LNCaP clone FGC (cell line): ENCODE results near the gene ASCC1.
A peak's percentile ranks its signal among the peaks of the same experiment; 100 is the strongest.

Experiments
- DNase-seq: peaks from one replicate; pipeline ENCODE4 v3.0.0-alpha.2; 2011; ENCODE audit warnings: low read depth
- H3K4me3 ChIP-seq: 2 replicates; pipeline ENCODE4 v1.5.1; 2011; ENCODE audit warnings: mild to moderate bottlenecking, low read depth, low read length, control low read depth
- TF ChIP-seq, protein P1 (sequence below): IDR thresholded peaks from 2 replicates; pipeline ENCODE4 v1.5.1; 2012; ENCODE audit warnings: mild to moderate bottlenecking; ENCODE audit not compliant: control insufficient read depth, insufficient read depth; ENCODE audit errors: extremely low read depth

Gene ASCC1

DNA sequence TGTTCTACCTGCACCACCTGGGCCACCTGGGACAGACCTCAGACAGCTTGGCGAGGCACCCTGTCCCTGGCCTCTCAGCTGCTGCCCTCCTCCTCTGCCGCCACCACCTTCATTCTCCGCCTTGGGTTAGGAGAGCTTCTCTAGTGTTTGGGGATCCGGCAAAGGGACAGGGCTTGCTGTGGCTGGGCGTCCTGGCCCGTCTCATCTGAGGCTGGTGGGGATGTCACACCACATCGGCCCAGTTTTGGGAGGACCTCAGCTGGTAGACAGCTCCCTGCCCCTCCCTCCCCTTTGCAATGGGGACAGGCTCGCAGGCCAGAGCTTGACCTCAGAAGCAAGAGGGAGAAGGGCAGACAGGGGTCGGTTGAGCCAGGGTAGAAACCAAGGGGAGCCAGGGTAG is 154.1 kb downstream of the ASCC1 start:
- no peak for DNase-seq
- TF ChIP-seq, protein P1, sequence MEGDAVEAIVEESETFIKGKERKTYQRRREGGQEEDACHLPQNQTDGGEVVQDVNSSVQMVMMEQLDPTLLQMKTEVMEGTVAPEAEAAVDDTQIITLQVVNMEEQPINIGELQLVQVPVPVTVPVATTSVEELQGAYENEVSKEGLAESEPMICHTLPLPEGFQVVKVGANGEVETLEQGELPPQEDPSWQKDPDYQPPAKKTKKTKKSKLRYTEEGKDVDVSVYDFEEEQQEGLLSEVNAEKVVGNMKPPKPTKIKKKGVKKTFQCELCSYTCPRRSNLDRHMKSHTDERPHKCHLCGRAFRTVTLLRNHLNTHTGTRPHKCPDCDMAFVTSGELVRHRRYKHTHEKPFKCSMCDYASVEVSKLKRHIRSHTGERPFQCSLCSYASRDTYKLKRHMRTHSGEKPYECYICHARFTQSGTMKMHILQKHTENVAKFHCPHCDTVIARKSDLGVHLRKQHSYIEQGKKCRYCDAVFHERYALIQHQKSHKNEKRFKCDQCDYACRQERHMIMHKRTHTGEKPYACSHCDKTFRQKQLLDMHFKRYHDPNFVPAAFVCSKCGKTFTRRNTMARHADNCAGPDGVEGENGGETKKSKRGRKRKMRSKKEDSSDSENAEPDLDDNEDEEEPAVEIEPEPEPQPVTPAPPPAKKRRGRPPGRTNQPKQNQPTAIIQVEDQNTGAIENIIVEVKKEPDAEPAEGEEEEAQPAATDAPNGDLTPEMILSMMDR: no peak
- no peak overlapping the region for H3K4me3 ChIP-seq

DNA sequence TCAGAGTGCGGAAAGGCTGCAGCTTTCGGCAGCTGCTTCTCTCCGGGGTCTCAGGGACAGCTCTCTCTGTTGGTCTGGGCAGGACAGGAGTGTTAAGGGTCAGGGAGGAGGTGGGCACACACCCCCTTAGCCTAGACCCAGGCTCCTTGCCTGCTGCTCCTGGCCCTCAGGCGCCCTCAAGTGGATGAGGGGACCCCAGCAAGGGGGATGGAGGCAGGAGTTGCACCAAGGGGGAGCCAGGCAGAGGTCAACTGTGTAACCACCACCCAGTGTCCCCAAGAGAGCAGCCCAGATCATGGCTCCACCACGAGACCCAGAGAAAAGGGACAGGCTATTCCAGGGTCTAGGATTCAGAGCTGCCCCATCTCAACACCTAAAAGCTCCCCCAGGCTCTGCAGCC is 154.6 kb downstream of the ASCC1 start:
- TF ChIP-seq, protein P1: peak; percentile 32
- no peak for DNase-seq

DNA sequence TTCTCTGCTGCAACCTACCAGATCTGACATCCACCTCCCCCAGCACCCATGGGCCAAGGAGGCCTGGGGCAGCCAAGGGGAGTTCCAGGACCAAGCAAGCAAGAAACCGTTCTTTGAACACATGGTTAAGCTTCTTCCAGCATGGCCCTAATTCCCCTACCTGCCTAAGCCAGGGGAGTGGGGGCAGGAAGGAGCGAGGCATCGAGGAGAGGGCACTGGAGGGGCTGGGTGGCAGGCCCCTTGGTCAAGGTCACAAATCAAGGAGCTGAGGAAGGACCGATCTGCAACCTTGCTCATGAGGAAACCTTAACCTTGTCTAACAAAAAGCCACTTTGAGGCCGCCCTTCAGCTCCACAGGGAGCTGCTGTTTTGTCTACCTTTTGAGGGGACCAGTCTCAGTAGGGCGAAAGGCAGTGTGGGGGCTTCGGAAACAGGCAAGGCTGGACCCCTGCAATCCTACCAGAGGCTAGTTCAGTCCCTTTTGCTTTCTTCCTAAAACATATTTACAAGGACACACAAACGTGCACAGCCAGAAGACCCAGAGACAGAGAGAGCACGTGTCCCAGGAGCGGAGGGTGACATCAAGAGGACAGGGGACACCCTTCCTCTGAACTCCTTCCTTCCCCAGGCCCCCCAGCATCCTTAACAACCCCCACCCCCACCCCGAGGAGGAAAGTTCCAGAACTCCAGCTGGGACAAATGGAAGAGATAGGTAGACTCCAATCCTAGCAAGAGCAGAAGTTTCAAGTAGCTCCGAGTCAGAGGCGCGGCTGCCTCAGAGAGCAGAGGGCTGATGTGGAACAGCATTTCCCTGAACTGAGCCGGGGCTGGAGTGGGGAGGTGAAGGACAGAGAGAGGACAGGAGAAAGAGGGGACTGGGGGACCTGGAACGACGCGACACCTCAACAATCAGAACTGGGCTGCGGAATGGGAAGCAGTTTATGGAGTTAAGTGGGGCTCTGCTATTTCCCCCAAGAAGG is 155.9 kb downstream of the ASCC1 start:
- TF ChIP-seq, protein P1: no peak
- no peak for DNase-seq
- no peak overlapping the region for H3K4me3 ChIP-seq

More for the DNA sequence above, 154.6 kb downstream of the ASCC1 start:
- no peak overlapping the region for H3K4me3 ChIP-seq

DNA sequence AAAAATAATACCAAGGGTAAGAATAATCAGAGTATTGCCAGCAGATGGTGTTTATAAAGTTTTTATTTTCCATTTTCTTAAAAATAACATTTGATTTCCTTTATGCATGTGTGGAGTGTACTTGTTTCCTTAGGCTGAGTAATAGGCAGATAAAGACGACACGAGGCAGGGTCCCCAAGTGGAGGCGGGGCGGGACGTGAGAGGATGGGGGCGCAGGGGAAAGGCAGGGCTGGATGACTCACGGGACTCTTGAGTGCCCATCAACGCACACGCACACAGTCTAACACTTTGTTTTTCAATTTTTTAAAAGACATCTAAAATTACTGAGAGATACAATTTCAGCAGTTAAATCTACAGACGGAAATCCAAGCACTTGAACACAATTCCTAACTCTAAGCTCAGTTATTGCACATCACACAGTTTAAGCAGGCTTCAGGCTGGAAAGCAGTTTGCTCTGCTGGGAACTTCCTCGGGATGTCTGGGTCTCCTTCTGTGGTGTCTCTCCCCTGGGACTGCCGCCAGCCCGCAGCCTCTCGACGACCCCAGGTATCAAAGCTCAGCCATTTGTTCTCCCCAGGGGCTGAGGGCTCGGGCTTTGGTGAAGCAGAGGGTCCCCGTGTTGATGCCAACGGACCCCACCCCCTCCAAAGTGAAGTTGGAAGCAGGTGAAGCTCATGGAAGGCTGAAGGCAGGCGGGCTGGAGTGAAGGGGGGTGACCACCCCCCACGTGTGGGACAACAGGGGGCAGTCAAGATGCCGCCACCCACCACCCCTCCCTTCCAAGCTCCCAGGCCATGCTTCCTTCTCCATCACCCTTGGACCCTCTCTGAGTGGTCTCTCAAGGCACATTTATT is 156.9 kb downstream of the ASCC1 start:
- no peak for DNase-seq
- TF ChIP-seq, protein P1: no peak

DNA sequence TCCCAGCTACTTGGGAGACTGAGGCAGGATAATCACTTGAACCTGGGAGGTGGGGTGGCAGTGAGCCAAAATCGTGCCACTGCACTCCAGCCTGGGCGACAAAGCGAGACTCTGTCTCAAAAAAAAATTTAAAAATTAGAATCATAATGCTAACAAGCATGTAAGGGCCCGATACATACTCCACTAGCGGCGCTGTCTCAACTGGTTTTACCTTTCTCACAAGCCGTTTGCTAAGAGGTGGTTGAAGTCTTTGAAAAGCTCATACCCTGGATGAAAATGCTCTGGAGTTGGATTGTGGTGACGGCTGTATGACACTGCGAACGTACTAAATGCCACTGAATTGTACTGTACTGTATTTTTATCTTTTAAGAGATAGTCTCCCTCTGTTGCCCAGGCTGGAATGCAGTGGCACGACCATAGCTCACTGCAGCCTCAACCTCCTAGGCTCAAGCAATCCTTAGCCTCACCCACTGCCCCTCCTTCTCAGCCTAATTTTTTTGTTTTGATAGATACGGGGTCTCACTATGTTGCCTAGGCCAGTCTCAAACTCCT is 157.7 kb downstream of the ASCC1 start:
- no peak overlapping the region for H3K4me3 ChIP-seq
- DNase-seq: no peak
- TF ChIP-seq, protein P1: no peak

More for the DNA sequence above, 156.9 kb downstream of the ASCC1 start:
- no peak overlapping the region for H3K4me3 ChIP-seq

DNA sequence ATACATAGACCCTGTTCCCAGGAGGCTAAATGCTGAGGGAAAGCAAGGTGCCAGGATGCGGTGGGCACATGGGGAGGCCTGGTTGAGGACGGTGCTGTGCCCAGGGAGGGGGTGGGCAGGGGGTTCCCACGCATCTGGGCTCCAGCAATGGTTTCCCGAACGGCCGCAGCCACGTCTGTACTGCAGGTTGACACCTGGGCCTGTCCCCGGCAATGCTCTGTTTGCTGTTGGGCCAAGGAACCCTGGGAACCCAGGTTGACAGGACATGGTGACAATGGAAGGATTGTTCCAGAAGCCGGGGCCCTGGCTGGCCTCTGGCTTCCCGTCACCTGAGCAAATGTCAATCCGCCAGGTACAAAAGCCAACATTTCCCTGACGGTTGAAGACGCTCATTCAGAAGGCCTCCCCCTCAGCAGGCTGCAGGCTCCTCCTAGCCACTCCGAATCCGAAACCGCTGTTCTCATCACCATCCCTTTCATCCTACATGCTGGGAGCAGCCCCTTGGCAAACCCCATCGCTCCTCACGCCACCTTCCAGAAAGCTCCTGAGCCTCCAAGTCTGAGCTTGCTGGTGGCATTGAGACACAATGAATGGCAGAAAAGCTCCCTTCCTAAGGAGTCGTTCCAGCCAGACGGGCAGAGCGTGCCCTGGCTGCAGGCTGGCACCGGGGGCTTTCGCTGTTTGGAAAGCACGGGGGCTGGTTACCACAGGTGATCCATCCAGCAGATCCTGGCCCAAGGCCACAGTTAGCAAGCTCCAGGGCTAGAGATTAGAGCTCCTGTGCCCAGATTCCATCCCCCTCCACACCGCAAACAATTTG is 158.9 kb downstream of the ASCC1 start:
- no peak for DNase-seq
- no peak overlapping the region for H3K4me3 ChIP-seq
- TF ChIP-seq, protein P1: no peak
